GM23338 (cell line): ENCODE data around the gene PITRM1.

Experiments
- CREB1 ChIP-seq: fragments of 250-450 bp; sonication (Bioruptor Pico); IDR thresholded peaks from 2 replicates; pipeline ENCODE4 v1.5.0; 2020; ENCODE audit warnings: low read depth, mild to moderate bottlenecking, moderate library complexity
- CTCF ChIP-seq, 2 experiments: fragments of 200-600 bp in 1 of 2; sonication (generic) in 1 of 2; conservative IDR thresholded peaks; 2 replicates each; pipeline versions ENCODE4 v1.5.1 to v1.6.1; 2016 to 2017; ENCODE audit warnings: antibody characterized with exemption in 2 of 2, low read depth in 2 of 2, mild to moderate bottlenecking in 2 of 2, moderate library complexity in 1 of 2
- EZH2 ChIP-seq: fragments of 200-600 bp; sonication (generic); IDR thresholded peaks from one replicate; pipeline ENCODE4 v1.8.0; 2017; ENCODE audit warnings: antibody characterized with exemption, mild to moderate bottlenecking, low read depth; ENCODE audit not compliant: unreplicated experiment
- EZH2phosphoT487 ChIP-seq: fragments of 200-600 bp; sonication (generic); IDR thresholded peaks from one replicate; pipeline ENCODE4 v1.8.1; 2018; ENCODE audit warnings: antibody characterized with exemption; ENCODE audit not compliant: unreplicated experiment
- JUNB ChIP-seq: IDR thresholded peaks from one replicate; pipeline ENCODE4 v1.6.1; 2016; ENCODE audit warnings: antibody characterized with exemption; ENCODE audit not compliant: unreplicated experiment
- NANOG ChIP-seq: IDR thresholded peaks from 2 replicates; pipeline ENCODE4 v1.6.1; 2016; ENCODE audit warnings: antibody characterized with exemption, borderline replicate concordance
- POLR2AphosphoS5 ChIP-seq: IDR thresholded peaks from 2 replicates; pipeline ENCODE4 v1.6.1; 2016; ENCODE audit warnings: antibody characterized with exemption, low read depth
- REST ChIP-seq: IDR thresholded peaks from one replicate; pipeline ENCODE4 v1.6.1; 2018; ENCODE audit warnings: antibody characterized with exemption; ENCODE audit not compliant: unreplicated experiment
- STAT1 ChIP-seq: IDR thresholded peaks from one replicate; pipeline ENCODE4 v1.6.1; 2016; ENCODE audit warnings: antibody characterized with exemption; ENCODE audit not compliant: unreplicated experiment
- ZNF114 ChIP-seq: fragments of 250-450 bp; sonication (Bioruptor Pico); IDR thresholded peaks from 2 replicates; pipeline ENCODE4 v1.5.0; 2020; ENCODE audit warnings: mild to moderate bottlenecking, moderate library complexity

GRCh38 chr10:3129581-3130340 lies 42.8 kb downstream of the PITRM1 start:
- no peak for TF ChIP-seq CTCF (conservative IDR thresholded peaks at IDR 0.05; ENCODE audit: low read depth in 2 of 2)
- no peak for TF ChIP-seq POLR2AphosphoS5
- no peak for TF ChIP-seq EZH2
- TF ChIP-seq ZNF114 (CRISPR knock-in tag), result no peak
- no peak for TF ChIP-seq EZH2phosphoT487
- TF ChIP-seq REST, result no peak
- TF ChIP-seq STAT1, result no peak
- TF ChIP-seq NANOG, result no peak
- TF ChIP-seq JUNB, result no peak
- TF ChIP-seq CREB1 (CRISPR knock-in tag), result no peak
